ENCODE data around the gene GNB4.

GRCh38 chr3:179450901-179451264 is 387 bp downstream of the GNB4 start:
- TF ChIP-seq SUZ12 (IDR thresholded peaks at IDR 0.05; ENCODE audit: extremely low read depth, insufficient read depth, insufficient read length), result no peak
- TF ChIP-seq ZNF274 (IDR thresholded peaks at IDR 0.05; ENCODE audit: low read depth, low read length), result no peak
